ENCODE results near the gene ADM5. TPM values are rescaled to one million over a fixed set of nuclear protein-coding genes. Genes with fewer than 3 reads are reported as not detected.

Gene ADM5
- total and polyA plus RNA-seq, 7 donors: 0.49 to 3.1 (median 1.5) TPM; not detected in 2

GRCh38 chr19:49654581-49654980, 34.8 kb upstream of the ADM5 start:
- Histone ChIP-seq H3K9me3 (no peaks in the 10 kb centered on the region), H3K27me3 (no peaks in the 10 kb centered on the region), H3K27ac (no peak overlapping the region), H3K4me1 (no peaks in the 10 kb centered on the region), H3K36me3 (peaks cover 58 to 96% (median 80%) of the 10 kb centered on the region in 4 donors), H3K4me3 (no peak overlapping the region)
- DNase-seq: no peak
- intact Hi-C loops (cut with DNase I): no loop called here
- TF ChIP-seq EP300 (IDR thresholded peaks at IDR 0.05) (no peak), POLR2A (IDR thresholded peaks at IDR 0.05) (no peak), POLR2AphosphoS5 (IDR thresholded peaks at IDR 0.05) (no peak), CTCF (IDR thresholded peaks at IDR 0.05) (no peak)
- WGBS, 2 donors: 89 to 93% methylated on average over 10 of the region's 10 CpGs

GRCh38 chr19:49655570-49656455, 33.6 kb upstream of the ADM5 start:
- Histone ChIP-seq H3K4me1 (no peaks in the 10 kb centered on the region), H3K4me3 (no peak overlapping the region), H3K9me3 (no peaks in the 10 kb centered on the region), H3K27me3 (no peaks in the 10 kb centered on the region), H3K27ac (no peak overlapping the region), H3K36me3 (peaks cover 58 to 96% (median 84%) of the 10 kb centered on the region in 4 donors)
- intact Hi-C loops (cut with DNase I): no loop called here
- no peak for DNase-seq
- no peak for TF ChIP-seq EP300 (IDR thresholded peaks at IDR 0.05)
- no peak for TF ChIP-seq POLR2AphosphoS5 (IDR thresholded peaks at IDR 0.05)
- no peak for TF ChIP-seq POLR2A (IDR thresholded peaks at IDR 0.05)
- no peak for TF ChIP-seq CTCF (IDR thresholded peaks at IDR 0.05)
- 90 to 91% methylated on average over 23 of the region's 23 CpGs for WGBS, 2 donors

- H3K4me3 ChIP-seq: no peak overlapping the region
- TF ChIP-seq EP300 (IDR thresholded peaks at IDR 0.05) (no peak), POLR2A (IDR thresholded peaks at IDR 0.05) (no peak), CTCF (IDR thresholded peaks at IDR 0.05) (no peak), POLR2AphosphoS5 (IDR thresholded peaks at IDR 0.05) (no peak)
- 91 to 94% methylated on average over 17 of the region's 17 CpGs for WGBS, 2 donors
- intact Hi-C loops (cut with DNase I): no loop called here
- H3K36me3 ChIP-seq: peaks cover 58 to 96% (median 83%) of the 10 kb centered on the region in 4 donors
- no peaks in the 10 kb centered on the region for H3K27me3 ChIP-seq
- no peak for DNase-seq
- H3K27ac ChIP-seq: no peak overlapping the region
- H3K9me3 ChIP-seq: no peaks in the 10 kb centered on the region
- H3K4me1 ChIP-seq: no peaks in the 10 kb centered on the region
These were observed 32.8 kb upstream of the ADM5 start for GRCh38 chr19:49656456-49657109.

GRCh38 chr19:49657493-49658138, 31.8 kb upstream of the ADM5 start:
- no peak for TF ChIP-seq POLR2AphosphoS5 (IDR thresholded peaks at IDR 0.05)
- no peak for TF ChIP-seq POLR2A (IDR thresholded peaks at IDR 0.05)
- TF ChIP-seq CTCF (IDR thresholded peaks at IDR 0.05): no peak
- no peak for TF ChIP-seq EP300 (IDR thresholded peaks at IDR 0.05)
- 92 to 94% methylated on average over 22 of the region's 22 CpGs for WGBS, 2 donors
- Histone ChIP-seq H3K27ac (no peak overlapping the region), H3K4me3 (no peak overlapping the region), H3K27me3 (no peaks in the 10 kb centered on the region), H3K9me3 (no peaks in the 10 kb centered on the region), H3K4me1 (no peaks in the 10 kb centered on the region), H3K36me3 (peaks cover 61 to 100% (median 88%) of the 10 kb centered on the region in 4 donors)
- intact Hi-C loops (cut with DNase I): no loop called here
- no peak for DNase-seq
